Muscle of arm (tissue), 14 donors: ENCODE results near the gene SPEM2. TPM values are rescaled to one million over a fixed set of nuclear protein-coding genes. Genes with fewer than 3 reads are reported as not detected.

Experiments
- DNase-seq: peaks from one replicate; pipeline ENCODE4 v3.0.0-alpha.2; 2013
- long read RNA-seq, 11 donors: transcript quantifications; one replicate each; lab custom pipeline, GENCODE V29; 2026
- polyA plus RNA-seq, 12 donors: library from polyadenylated mRNA; unstranded; fragments of 120-200 nt; gene quantifications; one replicate each; pipeline ENCODE4 v1.2.1, GENCODE V29; 2013; ENCODE audit not compliant: insufficient read length in 12 of 12

SPEM2 gene
- polyA plus RNA-seq: not detected
- long read RNA-seq, donor 1: 0 reads
- long read RNA-seq, donor 2: 0 reads
- long read RNA-seq, donor 3: 0 reads
- long read RNA-seq, donor 4: 0 reads
- long read RNA-seq, donor 5: 0 reads
- long read RNA-seq, donor 6: 0 reads
- long read RNA-seq, donor 7: 0 reads
- long read RNA-seq, donor 8: 0 reads
- long read RNA-seq, donor 9: 0 reads
- long read RNA-seq, donor 10: 0 reads
- long read RNA-seq, donor 11: 0 reads

GRCh38 chr17:7425316-7425715 lies at the start of gene SPEM2:
SPEM2 (plus strand) TSS chr17:7425616; CDS start chr17:7425689, 73 bp downstream.
- DNase-seq: no peak

GRCh38 chr17:7379134-7379533 lies 46.3 kb upstream of the SPEM2 start:
- no peak for DNase-seq

GRCh38 chr17:7380321-7380720 lies 45.1 kb upstream of the SPEM2 start:
- DNase-seq: no peak

GRCh38 chr17:7380855-7381683 lies 44.3 kb upstream of the SPEM2 start, which contains the start of gene TNK1:
TNK1 (plus strand) TSS chr17:7381089; CDS start chr17:7382927, 1,838 bp downstream.
- no peak for DNase-seq

- DNase-seq: no peak
These were observed 42.5 kb upstream of the SPEM2 start for GRCh38 chr17:7382901-7383300.

- no peak for DNase-seq
These were observed 42.1 kb upstream of the SPEM2 start for GRCh38 chr17:7383371-7383741.

- no peak for DNase-seq
These were observed 41.5 kb upstream of the SPEM2 start for GRCh38 chr17:7383742-7384488.

GRCh38 chr17:7384489-7385081 lies 40.8 kb upstream of the SPEM2 start:
- DNase-seq: no peak

- DNase-seq: no peak
These were observed 36.6 kb upstream of the SPEM2 start for GRCh38 chr17:7388856-7389255.

GRCh38 chr17:7389924-7390910 lies 35.2 kb upstream of the SPEM2 start:
- no peak for DNase-seq

- no peak for DNase-seq
These were observed 34.1 kb upstream of the SPEM2 start for GRCh38 chr17:7391307-7391706.

GRCh38 chr17:7392696-7393612 lies 32.5 kb upstream of the SPEM2 start:
- no peak for DNase-seq

- DNase-seq: no peak
These were observed 31.6 kb upstream of the SPEM2 start for GRCh38 chr17:7393613-7394451.

GRCh38 chr17:7394452-7395191 lies 30.8 kb upstream of the SPEM2 start, which contains the start of gene PLSCR3:
PLSCR3 (minus strand) TSS chr17:7394525; CDS start chr17:7394110, 415 bp downstream.
- peak; percentile 83 for DNase-seq

- DNase-seq: no peak
These were observed 29.3 kb upstream of the SPEM2 start for GRCh38 chr17:7396147-7396546.

GRCh38 chr17:7398612-7399011 lies 26.8 kb upstream of the SPEM2 start:
- no peak for DNase-seq

- peak; percentile 54 for DNase-seq
These were observed 22.2 kb upstream of the SPEM2 start for GRCh38 chr17:7403043-7403726.

- no peak for DNase-seq
These were observed 21.8 kb upstream of the SPEM2 start for GRCh38 chr17:7403727-7403976.
